Measurements from ENCODE around the gene PTGER3. TPM values are rescaled to one million over a fixed set of nuclear protein-coding genes. Genes with fewer than 3 reads are reported as not detected.

PTGER3 gene
- total and polyA plus RNA-seq, 10 of the 15 experiments (the other 5 are each of a cell fraction or from before 2014, with no cell fraction given) = under 0.01 to 0.04 (median 0.02) TPM; not detected in 7

- TF ChIP-seq CHD4 (IDR thresholded peaks at IDR 0.05) (no peak), ZNF274 (IDR thresholded peaks at IDR 0.05; ENCODE audit: insufficient read depth, insufficient read length) (no peak), IKZF2 (IDR thresholded peaks at IDR 0.05) (no peak), TARDBP (IDR thresholded peaks at IDR 0.05; ENCODE audit: borderline replicate concordance) (no peak), ZNF207 (IDR thresholded peaks at IDR 0.05; ENCODE audit: borderline replicate concordance) (no peak), MYB (IDR thresholded peaks at IDR 0.05; ENCODE audit: borderline replicate concordance, low read depth, low read length) (no peak)
These were observed 70.0 kb downstream of the PTGER3 start (continued) for GRCh38 chr1:70977575-70977974.

GRCh38 chr1:70977041-70977440, 70.6 kb downstream of the PTGER3 start:
- Histone ChIP-seq H3K36me3 (ENCODE audit: control insufficient read depth in 2 of 2, insufficient read depth in 2 of 2, low read length in 1 of 2) (no peaks in the 10 kb centered on the region), H2AFZ (ENCODE audit: control insufficient read depth, low read depth, low read length) (no peak overlapping the region), H3K9me3 (replicated peaks; ENCODE audit: control insufficient read depth, insufficient read depth, low read length) (no peaks in the 10 kb centered on the region), H3K79me2 (ENCODE audit: control insufficient read depth, insufficient read depth, low read length) (no peaks in the 10 kb centered on the region), H3K4me1 (ENCODE audit: control insufficient read depth, insufficient read depth, low read length) (no peaks in the 10 kb centered on the region), H3K27ac (ENCODE audit: control insufficient read depth, insufficient read depth) (no peak overlapping the region), H4K20me1 (ENCODE audit: control insufficient read depth, insufficient read depth) (no peaks in the 10 kb centered on the region), H3K9ac (ENCODE audit: control insufficient read depth, insufficient read depth, low read length) (no peak overlapping the region), H3K4me3 (no peak overlapping the region), H3K27me3 (replicated peaks in 1 of 2; ENCODE audit: control insufficient read depth in 2 of 2, insufficient read depth in 2 of 2, low read length in 1 of 2) (no peaks in the 10 kb centered on the region), H3K4me2 (ENCODE audit: control insufficient read depth, insufficient read depth) (no peak overlapping the region)
- CTCF ChIA-PET = interaction anchor here (0.5 to 1.5 kb wide), 3 partner anchors 9 to 13 kb away, joined by 3 to 5 read pairs (median 3); no protein-coding TSS in a partner anchor
- RAD21 ChIA-PET (ENCODE audit: unreplicated experiment) = no interaction called here
- WGBS (ENCODE audit: insufficient coverage, insufficient replicate concordance, low lambda C conversion rate, missing lambda C conversion rate) = 0% methylated on average over 4 of the region's 4 CpGs
- POLR2A ChIA-PET = no interaction called here
- no peak for FAIRE-seq
- no TSS peak for BruUV-seq (replicated peaks)
- in situ Hi-C loops (cut with MboI) = no loop called here
- SMC1A ChIA-PET (ENCODE audit: uncharacterized antibody, unreplicated experiment) = no interaction called here
- no peak for ATAC-seq
- intact Hi-C loops (cut with micrococcal nuclease; ENCODE audit: unreplicated experiment) = no loop called here
- DNase-seq (ENCODE audit: low read depth, low spot score) = no peak
- no peak for TF ChIP-seq ZNF592 (IDR thresholded peaks at IDR 0.05)
- no peak for TF ChIP-seq STAT3 (IDR thresholded peaks at IDR 0.05; ENCODE audit: low read depth, low read length)
- no peak for TF ChIP-seq JUNB (IDR thresholded peaks at IDR 0.05)
- TF ChIP-seq BCLAF1 (IDR thresholded peaks at IDR 0.05) = no peak
- no peak for TF ChIP-seq TCF7 (IDR thresholded peaks at IDR 0.05; ENCODE audit: borderline replicate concordance)
- TF ChIP-seq EZH2 (IDR thresholded peaks at IDR 0.05; ENCODE audit: borderline replicate concordance, control insufficient read depth, low read depth, low read length) = no peak

All from GM12878 (cell line).